AG08396 (cell line): ENCODE data around the gene ASIC1.
"Not testable (repeated sequence)": the region's sequence is repeated elsewhere in the genome, so short reads cannot be mapped to it uniquely, and the experiment has no call there.

ENCODE experiments used
- DNase-seq: peaks from one replicate; pipeline ENCODE4 v3.0.0; 2012; ENCODE audit warnings: low spot score, mixed read lengths

The ASIC1 gene

DNA sequence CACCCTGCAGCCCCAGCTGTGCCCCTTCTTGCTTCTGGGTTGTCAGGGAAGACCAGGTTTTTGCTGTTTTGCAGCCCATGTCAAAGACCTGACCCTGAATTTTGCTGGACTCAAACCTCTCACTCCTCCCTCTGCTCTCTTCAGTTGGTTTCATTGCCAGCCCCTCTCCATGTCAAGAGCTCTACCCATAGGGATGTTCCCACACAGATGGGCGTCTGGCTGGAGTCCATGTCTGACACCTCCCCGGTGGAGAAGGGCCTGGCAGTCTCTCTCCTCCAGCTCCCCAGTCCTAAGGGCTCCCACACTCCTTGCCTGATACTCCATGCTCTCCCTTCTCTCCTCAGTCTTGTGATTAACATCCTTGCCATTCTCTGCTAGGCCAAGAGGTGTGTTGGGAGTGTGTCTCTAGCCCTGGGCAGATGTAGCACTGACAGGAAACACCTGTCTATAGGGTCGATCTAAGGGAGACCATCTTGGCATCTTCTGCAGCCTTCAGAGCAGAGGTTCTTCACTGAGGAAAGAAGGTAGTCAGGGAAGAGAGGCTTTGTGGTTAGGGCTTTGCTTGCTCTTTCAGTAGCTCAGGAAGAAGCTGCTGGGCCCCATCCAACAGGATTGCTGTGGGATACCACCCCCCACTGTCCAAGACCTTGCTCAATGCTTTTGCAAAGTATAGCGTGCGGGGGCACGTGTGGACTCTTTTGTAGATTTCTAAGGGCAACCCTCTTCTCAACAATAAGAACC, 4.7 kb downstream of the ASIC1 start:
- no peak for DNase-seq

DNA sequence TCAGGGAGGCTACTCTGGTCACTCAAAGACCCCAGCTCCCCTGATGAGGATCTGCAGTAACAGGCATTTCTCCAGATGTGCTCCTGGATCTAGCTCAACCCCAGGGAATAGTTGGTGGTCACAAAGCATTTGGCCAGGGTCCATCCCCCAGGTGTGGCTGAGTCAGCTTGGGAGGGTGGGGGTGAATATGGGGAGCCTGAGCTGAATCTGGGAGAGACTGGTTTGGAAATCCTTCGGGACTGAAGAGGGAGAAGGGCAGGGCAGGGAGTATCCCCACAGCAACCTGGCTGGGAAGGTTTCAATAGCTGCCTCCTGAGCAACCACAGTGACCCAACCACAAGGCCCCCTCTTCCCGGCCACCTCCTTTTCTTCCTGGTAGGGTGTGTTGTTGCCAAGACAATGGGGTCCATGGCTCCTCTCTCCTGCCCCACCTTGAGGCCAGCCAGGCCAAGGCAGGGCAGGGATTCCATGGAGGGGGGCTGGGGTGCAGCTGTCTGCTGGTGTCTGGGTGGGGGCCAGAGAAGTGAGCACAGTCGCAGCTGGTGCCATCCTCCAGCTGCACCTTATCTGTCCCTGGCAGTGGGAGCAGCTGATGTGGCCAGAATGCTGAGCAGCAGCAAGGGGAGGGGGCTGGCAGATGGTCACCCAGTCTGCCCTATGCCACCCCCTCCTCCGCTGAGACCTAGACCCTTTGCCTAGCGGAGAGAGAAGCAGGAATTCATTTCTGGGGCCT, 5.5 kb downstream of the ASIC1 start:
- DNase-seq: no peak

- DNase-seq: no peak
Observed at GRCh38 chr12:50065726-50066310, 8.4 kb downstream of the ASIC1 start.

DNA sequence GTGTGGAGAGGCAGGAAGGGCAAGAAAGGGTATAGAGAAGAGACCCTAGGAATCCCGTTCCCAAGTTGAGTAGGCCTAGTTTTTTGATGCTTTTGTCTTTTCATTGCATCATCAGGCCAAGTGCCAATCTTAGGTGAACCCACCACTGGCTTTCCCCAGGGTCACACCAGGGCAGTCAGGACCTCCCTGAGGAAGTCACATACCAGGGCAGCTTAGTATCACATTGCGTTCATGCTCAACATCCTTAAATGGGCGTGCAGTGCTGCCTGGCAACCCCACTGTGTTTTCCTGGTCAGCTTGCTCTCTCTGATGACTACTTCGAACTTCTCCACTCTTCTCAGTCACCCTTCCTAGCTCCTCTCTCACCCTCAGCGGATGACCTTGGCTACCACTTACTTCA, 9.0 kb downstream of the ASIC1 start:
- DNase-seq: peak; percentile 82

- no peak for DNase-seq
Observed at GRCh38 chr12:50069069-50069468, 11.7 kb downstream of the ASIC1 start.

GRCh38 chr12:50069539-50069938, 12.1 kb downstream of the ASIC1 start:
- DNase-seq: no peak

GRCh38 chr12:50070314-50071060, 13.1 kb downstream of the ASIC1 start:
- peak; percentile 80 for DNase-seq

- DNase-seq: no peak
Observed at GRCh38 chr12:50072198-50072907, 15.0 kb downstream of the ASIC1 start.

GRCh38 chr12:50073206-50073605, 15.8 kb downstream of the ASIC1 start:
- no peak for DNase-seq

DNA sequence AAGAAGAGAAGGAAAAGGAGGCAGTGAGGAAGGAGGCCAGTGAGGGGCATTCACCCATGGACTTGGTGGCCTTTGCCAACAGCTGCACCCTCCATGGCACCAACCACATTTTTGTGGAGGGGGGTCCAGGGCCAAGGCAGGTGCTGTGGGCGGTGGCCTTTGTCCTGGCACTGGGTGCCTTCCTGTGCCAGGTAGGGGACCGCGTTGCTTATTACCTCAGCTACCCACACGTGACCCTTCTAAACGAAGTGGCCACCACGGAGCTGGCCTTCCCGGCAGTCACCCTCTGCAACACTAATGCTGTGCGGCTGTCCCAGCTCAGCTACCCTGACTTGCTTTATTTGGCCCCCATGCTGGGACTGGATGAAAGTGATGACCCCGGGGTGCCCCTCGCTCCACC, 16.3 kb downstream of the ASIC1 start:
- DNase-seq: no peak

- peak; percentile 90 for DNase-seq
Observed at GRCh38 chr12:50074936-50075807, 17.8 kb downstream of the ASIC1 start.

GRCh38 chr12:50075808-50076170, 18.4 kb downstream of the ASIC1 start:
- DNase-seq: no peak

- no peak for DNase-seq
Observed at GRCh38 chr12:50077099-50077498, 19.7 kb downstream of the ASIC1 start.

DNA sequence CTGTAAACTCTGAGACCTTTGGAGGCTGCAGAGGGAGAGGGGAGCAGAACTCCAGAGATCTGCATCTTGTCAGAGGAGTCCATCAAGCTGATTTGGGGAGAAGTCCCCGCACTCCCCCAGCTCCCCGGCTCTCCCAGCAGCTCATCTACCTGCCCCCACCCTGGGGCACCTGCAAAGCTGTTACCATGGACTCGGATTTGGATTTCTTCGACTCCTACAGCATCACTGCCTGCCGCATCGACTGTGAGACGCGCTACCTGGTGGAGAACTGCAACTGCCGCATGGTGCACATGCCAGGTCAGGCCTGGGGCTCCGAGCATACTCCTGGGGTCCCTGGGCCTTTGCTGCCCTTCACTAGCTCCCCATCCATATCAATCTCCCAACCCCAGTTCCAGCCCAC, 20.9 kb downstream of the ASIC1 start:
- DNase-seq: no peak

DNA sequence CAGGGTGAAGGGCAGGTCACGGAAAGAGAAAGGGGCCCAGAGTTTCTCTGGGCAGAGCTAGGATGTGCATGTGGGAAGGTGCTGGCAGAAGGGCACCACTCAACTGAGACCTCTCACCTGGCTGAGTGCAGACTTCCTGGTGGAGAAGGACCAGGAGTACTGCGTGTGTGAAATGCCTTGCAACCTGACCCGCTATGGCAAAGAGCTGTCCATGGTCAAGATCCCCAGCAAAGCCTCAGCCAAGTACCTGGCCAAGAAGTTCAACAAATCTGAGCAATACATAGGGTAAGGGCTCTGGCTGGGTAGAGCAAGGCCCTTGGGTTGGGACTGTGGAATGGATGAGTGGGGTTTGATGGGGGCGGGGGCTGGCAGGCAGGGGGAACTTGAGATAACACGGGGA, 22.4 kb downstream of the ASIC1 start:
- no peak for DNase-seq

DNA sequence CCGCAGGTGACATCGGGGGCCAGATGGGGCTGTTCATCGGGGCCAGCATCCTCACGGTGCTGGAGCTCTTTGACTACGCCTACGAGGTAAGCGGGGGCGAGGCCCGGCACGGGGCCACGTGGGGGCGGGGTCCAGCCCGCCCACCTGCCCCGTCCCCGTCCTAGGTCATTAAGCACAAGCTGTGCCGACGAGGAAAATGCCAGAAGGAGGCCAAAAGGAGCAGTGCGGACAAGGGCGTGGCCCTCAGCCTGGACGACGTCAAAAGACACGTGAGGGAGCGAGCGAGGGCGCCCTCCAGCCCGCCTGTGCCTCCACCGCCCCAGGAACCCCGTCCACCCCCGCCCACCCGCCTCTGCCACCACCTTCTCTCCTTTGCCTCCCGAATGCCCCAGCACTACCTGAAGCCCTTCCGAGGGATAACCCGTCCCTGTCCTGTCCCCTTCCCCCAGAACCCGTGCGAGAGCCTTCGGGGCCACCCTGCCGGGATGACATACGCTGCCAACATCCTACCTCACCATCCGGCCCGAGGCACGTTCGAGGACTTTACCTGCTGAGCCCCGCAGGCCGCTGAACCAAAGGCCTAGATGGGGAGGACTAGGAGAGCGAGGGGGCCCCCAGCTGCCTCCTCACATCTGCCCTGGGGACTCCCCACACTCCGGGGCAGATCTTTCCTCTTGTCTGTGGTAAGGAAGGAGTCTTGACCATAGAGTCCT, 23.9 kb downstream of the ASIC1 start:
- no peak for DNase-seq

GRCh38 chr12:50082644-50083043, 25.2 kb downstream of the ASIC1 start:
- DNase-seq: no peak

DNA sequence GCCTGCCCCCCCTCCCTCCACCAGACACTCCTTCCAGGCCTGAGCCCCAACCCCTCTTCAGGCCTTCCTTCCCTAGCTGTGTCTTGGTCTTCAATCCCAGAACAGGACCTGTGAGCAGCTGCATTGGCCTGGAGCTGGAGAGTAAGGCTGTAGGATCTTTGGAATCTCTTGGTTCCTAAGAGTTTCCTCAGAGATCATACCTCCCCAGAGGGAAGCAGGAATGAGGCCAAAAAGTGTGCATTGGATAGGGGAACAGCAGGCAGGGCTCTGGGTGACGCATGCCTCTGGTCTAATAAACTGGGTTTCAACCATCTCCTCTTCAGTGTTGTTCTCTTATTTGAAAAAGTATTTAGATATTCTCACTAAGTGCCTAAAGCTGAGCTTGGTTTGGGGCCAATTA, 25.9 kb downstream of the ASIC1 start:
- DNase-seq: no peak

GRCh38 chr12:50084409-50084774, 27.0 kb downstream of the ASIC1 start:
- DNase-seq: not testable (repeated sequence)
